ENCODE measurements around the gene CYB5RL. TPM values are rescaled to one million over a fixed set of nuclear protein-coding genes. Genes with fewer than 3 reads are reported as not detected.
"Not testable (repeated sequence)": the region's sequence is repeated elsewhere in the genome, so short reads cannot be mapped to it uniquely, and the experiment has no call there.

The CYB5RL gene
- total RNA-seq, 4 donors from 2014 or later = 2.2 to 4.7 (median 3.0) TPM

- TF ChIP-seq CTCF (IDR thresholded peaks at IDR 0.05) = no peak
- no peak for TF ChIP-seq POLR2A (IDR thresholded peaks at IDR 0.05)
- 65 to 72% methylated on average over 3 to 4 of the region's 10 CpGs for WGBS, 2 donors
Observed at GRCh38 chr1:54239631-54240031, 39.8 kb upstream of the CYB5RL start.

DNA sequence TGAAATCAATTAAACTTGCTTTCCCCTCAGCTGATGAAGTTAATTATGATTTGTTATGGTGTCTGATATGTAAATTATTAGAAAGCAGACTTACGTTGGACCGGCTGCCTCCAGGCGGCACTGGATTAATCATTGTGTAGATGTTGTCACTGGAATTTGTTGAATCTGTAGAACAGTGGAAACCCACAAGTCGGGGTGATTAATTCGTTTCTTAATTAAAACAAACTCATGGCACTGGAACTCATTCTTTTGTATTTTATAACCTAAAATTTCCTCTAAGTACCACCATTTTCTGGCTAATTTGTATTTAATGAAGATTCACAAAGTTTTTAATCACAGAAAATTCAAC, 39.2 kb upstream of the CYB5RL start:
- TF ChIP-seq CTCF (IDR thresholded peaks at IDR 0.05) = no peak
- TF ChIP-seq POLR2A (IDR thresholded peaks at IDR 0.05) = no peak
- H3K36me3 ChIP-seq = peaks cover 7 to 95% (median 13%) of the 10 kb centered on the region in 3 donors
- intact Hi-C loops (cut with DNase I) = no loop called here
- H3K27me3 ChIP-seq = no peaks in the 10 kb centered on the region
- DNase-seq = no peak
- H3K4me3 ChIP-seq = no peak overlapping the region
- H3K27ac ChIP-seq = no peak overlapping the region
- WGBS, 2 donors = 65 to 69% methylated on average over 5 of the region's 5 CpGs
- H3K4me1 ChIP-seq = no peaks in the 10 kb centered on the region
- no peaks in the 10 kb centered on the region for H3K9me3 ChIP-seq

More at GRCh38 chr1:54239631-54240031, 39.8 kb upstream of the CYB5RL start:
- no peak for DNase-seq
- no peaks in the 10 kb centered on the region for H3K27me3 ChIP-seq
- intact Hi-C loops (cut with DNase I) = no loop called here
- no peaks in the 10 kb centered on the region for H3K9me3 ChIP-seq
- H3K27ac ChIP-seq = no peak overlapping the region
- H3K4me1 ChIP-seq = no peaks in the 10 kb centered on the region
- no peak overlapping the region for H3K4me3 ChIP-seq
- peaks cover 7 to 98% (median 13%) of the 10 kb centered on the region in 3 donors for H3K36me3 ChIP-seq

GRCh38 chr1:54238353-54239034, 38.7 kb upstream of the CYB5RL start:
- TF ChIP-seq POLR2A (IDR thresholded peaks at IDR 0.05) (no peak), CTCF (IDR thresholded peaks at IDR 0.05) (no peak)
- no peak overlapping the region for H3K27ac ChIP-seq
- intact Hi-C loops (cut with DNase I) = no loop called here
- H3K36me3 ChIP-seq = peaks cover 7 to 90% (median 13%) of the 10 kb centered on the region in 3 donors
- no peaks in the 10 kb centered on the region for H3K4me1 ChIP-seq
- H3K27me3 ChIP-seq = no peaks in the 10 kb centered on the region
- 71 to 74% methylated on average over 6 to 7 of the region's 12 CpGs for WGBS, 2 donors
- DNase-seq = no peak
- no peaks in the 10 kb centered on the region for H3K9me3 ChIP-seq
- H3K4me3 ChIP-seq = no peak overlapping the region

DNA sequence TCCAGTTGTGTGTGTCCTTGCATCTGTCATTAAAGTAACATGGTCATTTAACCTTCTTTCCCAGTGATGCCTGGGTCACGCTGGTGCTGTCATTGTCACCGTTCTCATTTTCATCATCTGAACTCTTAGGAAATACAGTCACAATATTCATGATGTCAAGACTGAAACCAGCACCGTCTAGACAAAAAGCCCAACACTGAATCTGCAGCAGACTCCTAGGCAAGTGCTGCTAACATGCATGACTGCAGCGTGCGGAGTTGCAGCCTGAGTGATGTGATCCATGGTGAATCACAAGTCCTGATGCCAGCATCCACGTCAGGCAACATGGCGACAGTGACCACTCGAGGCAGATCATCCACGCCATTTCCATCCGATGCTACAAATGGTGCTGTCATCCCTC, 37.8 kb upstream of the CYB5RL start:
- 87 to 91% methylated on average over 7 to 8 of the region's 10 CpGs for WGBS, 2 donors
- peaks cover 7 to 90% (median 13%) of the 10 kb centered on the region in 3 donors for H3K36me3 ChIP-seq
- no peak overlapping the region for H3K4me3 ChIP-seq
- H3K27ac ChIP-seq = no peak overlapping the region
- no peak for DNase-seq
- H3K27me3 ChIP-seq = no peaks in the 10 kb centered on the region
- TF ChIP-seq POLR2A (IDR thresholded peaks at IDR 0.05) (no peak), CTCF (IDR thresholded peaks at IDR 0.05) (no peak)
- H3K4me1 ChIP-seq = no peaks in the 10 kb centered on the region
- H3K9me3 ChIP-seq = no peaks in the 10 kb centered on the region
- intact Hi-C loops (cut with DNase I) = no loop called here

- H3K27me3 ChIP-seq = no peaks in the 10 kb centered on the region
- H3K9me3 ChIP-seq = no peaks in the 10 kb centered on the region
- no peak overlapping the region for H3K27ac ChIP-seq
- no peak overlapping the region for H3K4me3 ChIP-seq
- WGBS, 2 donors = 60 to 83% methylated on average over 2 of the region's 2 CpGs
- intact Hi-C loops (cut with DNase I) = no loop called here
- no peak for DNase-seq
- TF ChIP-seq POLR2A (IDR thresholded peaks at IDR 0.05) (no peak), CTCF (IDR thresholded peaks at IDR 0.05) (no peak)
- peaks cover 5 to 76% (median 7%) of the 10 kb centered on the region in 3 donors for H3K36me3 ChIP-seq
- H3K4me1 ChIP-seq = peaks cover 0 to 8% (median under 1%) of the 10 kb centered on the region in 3 donors
Observed at GRCh38 chr1:54234284-54234683, 34.5 kb upstream of the CYB5RL start.

DNA sequence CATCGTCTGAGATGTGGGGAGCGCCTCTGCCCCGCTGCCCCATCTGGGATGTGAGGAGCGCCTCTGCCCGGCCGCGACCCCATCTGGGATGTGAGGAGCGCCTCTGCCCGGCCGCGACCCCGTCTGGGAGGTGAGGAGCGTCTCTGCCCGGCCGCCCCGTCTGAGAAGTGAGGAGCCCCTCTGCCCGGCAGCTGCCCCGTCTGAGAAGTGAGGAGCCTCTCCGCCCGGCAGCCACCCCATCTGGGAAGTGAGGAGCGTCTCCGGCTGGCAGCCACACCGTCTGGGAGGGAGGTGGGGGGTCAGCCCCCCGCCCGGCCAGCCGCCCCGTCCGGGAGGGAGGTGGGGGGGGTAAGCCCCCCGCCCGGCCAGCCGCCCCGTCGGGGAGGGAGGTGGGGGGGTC, 33.4 kb upstream of the CYB5RL start:
- WGBS, 2 donors = no CpG with 5 or more reads among the region's 33 CpGs
- H3K27ac ChIP-seq; H3K27me3 ChIP-seq; H3K9me3 ChIP-seq; H3K4me3 ChIP-seq; intact Hi-C loops (cut with DNase I); DNase-seq: not testable (repeated sequence)
- Histone ChIP-seq H3K36me3 (peaks cover 5 to 74% (median 5%) of the 10 kb centered on the region in 3 donors), H3K4me1 (peaks cover 0 to 19% (median 4%) of the 10 kb centered on the region in 3 donors)

Measured in esophagus squamous epithelium (tissue), 5 donors.